Measurements from ENCODE around the gene PODXL2. TPM values are rescaled to one million over a fixed set of nuclear protein-coding genes. Genes with fewer than 3 reads are reported as not detected.

Gene PODXL2
- total and polyA plus RNA-seq, 12 donors, result 11.9 to 52.4 (median 23.8) TPM

DNA sequence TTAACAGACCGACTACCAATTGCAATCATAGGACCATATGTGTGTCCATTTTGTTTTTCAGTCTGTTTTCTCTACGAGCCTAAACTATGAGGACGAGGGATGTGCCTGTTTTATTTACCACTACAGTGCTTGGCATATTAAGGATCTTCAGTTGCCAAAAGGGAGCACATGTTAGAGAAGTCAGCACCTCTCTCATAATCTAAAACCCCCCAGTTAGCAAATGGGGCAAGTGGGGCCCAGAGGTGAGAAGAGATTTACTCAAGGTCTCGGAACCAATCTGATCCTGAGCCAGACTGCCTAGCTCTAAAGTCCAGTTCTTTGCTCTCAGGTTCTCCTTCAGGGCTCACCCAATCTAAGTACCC, 578 bp upstream of the PODXL2 start:
- Histone ChIP-seq H3K9me3 (replicated peaks in 1 of 3) (no peaks in the 10 kb centered on the region), H3K36me3 (replicated peaks in 1 of 2) (no peaks in the 10 kb centered on the region), H3K27me3 (no peaks in the 10 kb centered on the region), H3K4me1 (replicated peaks in 1 of 2) (peaks cover 8 to 11% of the 10 kb centered on the region in 2 donors), H3K27ac (no peak overlapping the region), H3K4me3 (no peak overlapping the region)
- DNase-seq, result no peak
- TF ChIP-seq POLR2A (IDR thresholded peaks at IDR 0.05), result no peak
- WGBS, 4 donors, result 75 to 84% (median 82%) methylated on average over 4 of the region's 4 CpGs
- intact Hi-C loops (cut with DNase I), result no loop called here

DNA sequence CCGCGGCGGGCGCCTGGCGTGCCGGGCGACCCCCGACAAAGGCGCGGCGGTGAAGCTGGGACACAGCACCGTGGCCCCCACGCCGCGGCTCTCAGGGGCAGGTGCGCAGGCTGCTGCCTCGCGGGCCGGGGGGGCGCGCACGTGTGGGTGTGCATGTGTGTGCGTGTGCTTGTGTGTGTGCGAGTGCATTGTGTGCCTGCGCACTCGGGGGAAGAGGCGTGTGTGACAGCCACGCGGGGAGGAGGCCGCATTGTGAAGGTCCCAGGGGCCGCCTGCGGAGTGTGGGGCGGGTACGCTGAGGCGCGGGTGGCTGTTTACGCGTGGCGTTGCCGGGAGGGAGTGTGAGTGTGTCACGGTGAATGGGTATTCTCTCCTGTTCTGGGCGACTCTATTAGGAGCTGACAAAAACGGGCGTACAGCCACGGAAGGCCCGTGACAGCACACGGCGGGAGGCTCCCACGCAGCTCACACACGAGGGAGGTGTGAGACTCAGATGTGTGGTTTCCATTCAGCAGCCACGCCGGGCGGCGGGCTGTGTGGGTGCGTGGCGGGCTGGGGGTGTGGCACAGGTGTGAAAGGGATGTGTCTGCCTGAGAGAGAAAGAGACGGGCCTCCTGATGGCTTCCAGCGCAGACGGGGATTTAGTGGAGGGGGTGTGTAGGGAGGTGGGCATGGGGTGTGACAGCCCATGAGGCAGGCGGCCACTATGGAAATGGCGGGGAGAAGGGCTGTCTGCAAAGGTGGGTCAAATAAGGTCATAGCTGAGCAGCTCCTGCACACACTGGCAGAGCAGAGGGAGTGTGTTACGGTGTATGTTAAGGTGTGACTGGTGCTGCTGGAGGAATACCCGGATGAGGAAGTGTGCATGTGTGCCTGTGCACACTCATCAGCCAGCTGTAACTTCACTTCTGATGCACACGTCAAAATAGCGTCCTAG, 750 bp downstream of the PODXL2 start:
- peak overlapping the region in 2 of 4 donors; percentile 37 to 68 for H3K4me3 ChIP-seq
- H3K27me3 ChIP-seq, result no peaks in the 10 kb centered on the region
- H3K9me3 ChIP-seq (replicated peaks in 1 of 3), result no peaks in the 10 kb centered on the region
- peaks cover 8 to 11% of the 10 kb centered on the region in 2 donors for H3K4me1 ChIP-seq (replicated peaks in 1 of 2)
- no peak for TF ChIP-seq POLR2A (IDR thresholded peaks at IDR 0.05)
- TF ChIP-seq, protein P1, sequence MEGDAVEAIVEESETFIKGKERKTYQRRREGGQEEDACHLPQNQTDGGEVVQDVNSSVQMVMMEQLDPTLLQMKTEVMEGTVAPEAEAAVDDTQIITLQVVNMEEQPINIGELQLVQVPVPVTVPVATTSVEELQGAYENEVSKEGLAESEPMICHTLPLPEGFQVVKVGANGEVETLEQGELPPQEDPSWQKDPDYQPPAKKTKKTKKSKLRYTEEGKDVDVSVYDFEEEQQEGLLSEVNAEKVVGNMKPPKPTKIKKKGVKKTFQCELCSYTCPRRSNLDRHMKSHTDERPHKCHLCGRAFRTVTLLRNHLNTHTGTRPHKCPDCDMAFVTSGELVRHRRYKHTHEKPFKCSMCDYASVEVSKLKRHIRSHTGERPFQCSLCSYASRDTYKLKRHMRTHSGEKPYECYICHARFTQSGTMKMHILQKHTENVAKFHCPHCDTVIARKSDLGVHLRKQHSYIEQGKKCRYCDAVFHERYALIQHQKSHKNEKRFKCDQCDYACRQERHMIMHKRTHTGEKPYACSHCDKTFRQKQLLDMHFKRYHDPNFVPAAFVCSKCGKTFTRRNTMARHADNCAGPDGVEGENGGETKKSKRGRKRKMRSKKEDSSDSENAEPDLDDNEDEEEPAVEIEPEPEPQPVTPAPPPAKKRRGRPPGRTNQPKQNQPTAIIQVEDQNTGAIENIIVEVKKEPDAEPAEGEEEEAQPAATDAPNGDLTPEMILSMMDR (IDR thresholded peaks at IDR 0.05), result no peak
- 16 to 32% (median 19%) methylated on average over 37 to 65 of the region's 65 CpGs for WGBS, 4 donors
- H3K36me3 ChIP-seq (replicated peaks in 1 of 2), result no peaks in the 10 kb centered on the region
- DNase-seq, result peak in 4 of 7 donors; percentile 22 to 55 (median 30)
- H3K27ac ChIP-seq, result no peak overlapping the region
- intact Hi-C loops (cut with DNase I), result no loop called here

DNA sequence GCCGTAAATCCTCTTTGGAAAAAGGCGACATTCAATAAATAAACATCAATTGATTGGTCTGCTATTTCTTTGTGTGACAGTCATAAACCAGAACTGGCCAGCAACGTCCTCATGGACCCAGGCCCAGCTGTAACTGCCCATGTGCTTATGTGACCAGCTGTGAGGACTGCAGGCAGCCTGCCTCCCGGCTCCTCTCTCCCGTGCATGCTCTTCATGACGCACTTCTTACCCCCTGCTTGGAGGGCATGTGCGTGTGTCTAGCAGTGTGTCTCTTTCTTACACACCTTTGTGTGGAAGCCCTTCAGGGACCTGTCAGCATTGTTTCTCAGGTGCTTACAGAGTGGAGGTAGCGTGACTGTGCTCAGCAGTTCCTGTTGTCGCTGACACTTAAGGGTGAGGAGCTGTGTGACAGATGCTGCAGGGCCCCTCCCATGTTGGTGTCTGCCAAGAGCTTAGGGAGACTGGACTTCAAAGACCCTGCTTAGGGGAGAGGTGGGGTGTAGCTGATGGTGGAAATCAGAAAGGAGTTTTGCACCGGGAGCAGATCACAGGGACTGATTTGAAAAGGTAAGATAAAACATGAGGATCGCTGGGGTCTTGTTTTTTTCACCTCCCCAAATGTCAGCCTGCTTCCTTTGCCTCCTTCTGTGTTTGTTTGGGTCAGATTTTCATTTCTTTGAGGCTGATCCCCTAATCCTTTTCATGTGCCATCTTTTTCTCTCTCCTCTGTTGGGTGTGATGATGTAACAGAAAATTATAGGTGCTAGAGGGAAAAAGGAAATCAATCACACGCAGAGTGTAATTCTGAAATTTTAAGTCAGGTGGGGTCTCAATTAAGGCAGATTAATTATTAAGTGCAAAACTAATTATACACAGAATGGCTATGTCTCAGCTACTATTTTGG, 2.1 kb downstream of the PODXL2 start:
- 91 to 96% (median 93%) methylated on average over 12 of the region's 12 CpGs for WGBS, 4 donors
- no peak overlapping the region for H3K4me3 ChIP-seq
- H3K27ac ChIP-seq, result no peak overlapping the region
- no peak for TF ChIP-seq POLR2A (IDR thresholded peaks at IDR 0.05)
- TF ChIP-seq, protein P1 (IDR thresholded peaks at IDR 0.05), result no peak
- H3K27me3 ChIP-seq, result no peaks in the 10 kb centered on the region
- H3K4me1 ChIP-seq (replicated peaks in 1 of 2), result peaks cover 8 to 11% of the 10 kb centered on the region in 2 donors
- no peaks in the 10 kb centered on the region for H3K9me3 ChIP-seq (replicated peaks in 1 of 3)
- intact Hi-C loops (cut with DNase I), result no loop called here
- DNase-seq, result no peak
- H3K36me3 ChIP-seq (replicated peaks in 1 of 2), result no peaks in the 10 kb centered on the region

DNA sequence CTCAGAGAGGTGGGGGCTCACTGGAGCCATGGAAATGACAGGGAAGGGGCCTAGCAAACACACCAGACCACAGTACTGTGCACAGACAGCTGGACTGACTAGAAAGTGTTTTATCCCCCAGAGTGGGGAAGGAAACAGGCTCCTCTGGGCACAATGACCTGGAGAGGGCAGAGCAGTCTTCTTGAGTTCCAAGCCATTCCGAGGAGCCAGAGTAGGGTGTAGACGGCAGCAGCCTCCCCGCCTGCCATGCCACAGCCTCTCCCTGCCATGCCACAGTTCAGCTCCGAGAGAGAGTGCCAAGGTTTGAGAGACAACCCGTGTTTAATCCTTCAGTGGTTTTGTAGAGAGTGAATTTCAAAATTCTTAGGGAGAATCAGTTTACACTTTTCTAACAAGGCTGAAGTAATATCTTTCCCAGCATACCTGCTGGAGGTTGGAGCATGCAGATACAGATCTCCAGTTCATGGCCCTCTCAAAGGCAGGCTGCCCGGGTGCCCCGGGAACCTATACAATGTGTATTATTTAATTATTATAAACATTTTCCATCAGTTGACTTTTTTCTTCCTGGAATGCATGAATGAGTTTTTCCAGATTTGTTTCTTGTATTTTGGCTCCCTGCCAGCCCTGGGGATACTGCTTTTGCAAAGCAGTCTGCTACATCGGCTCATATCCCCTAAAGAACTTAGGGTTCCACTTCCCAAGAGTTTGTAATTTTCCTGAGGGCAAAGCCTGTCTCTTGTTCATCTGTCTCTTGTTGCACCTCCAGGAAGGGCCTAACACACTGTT, 3.2 kb downstream of the PODXL2 start:
- WGBS, 4 donors, result 67 to 86% (median 82%) methylated on average over 4 to 8 of the region's 8 CpGs
- intact Hi-C loops (cut with DNase I), result no loop called here
- DNase-seq, result no peak
- H3K4me3 ChIP-seq, result no peak overlapping the region
- no peaks in the 10 kb centered on the region for H3K27me3 ChIP-seq
- no peak overlapping the region for H3K27ac ChIP-seq
- H3K36me3 ChIP-seq (replicated peaks in 1 of 2), result no peaks in the 10 kb centered on the region
- TF ChIP-seq POLR2A (IDR thresholded peaks at IDR 0.05), result no peak
- TF ChIP-seq, protein P1 (IDR thresholded peaks at IDR 0.05), result no peak
- no peaks in the 10 kb centered on the region for H3K9me3 ChIP-seq (replicated peaks in 1 of 3)
- H3K4me1 ChIP-seq (replicated peaks in 1 of 2), result peaks cover 8 to 11% of the 10 kb centered on the region in 2 donors

Measured in adrenal gland (tissue), 12 donors.